ENCODE measurements around the gene CHRM1.
A peak's percentile ranks its signal among the peaks of the same experiment; 100 is the strongest.

Gene CHRM1

GRCh38 chr11:62925745-62926679 lies 4.8 kb upstream of the CHRM1 start:
- no peak for DNase-seq

GRCh38 chr11:62925308-62925707 lies 4.1 kb upstream of the CHRM1 start:
- no peak for DNase-seq

GRCh38 chr11:62923601-62924411 lies 2.6 kb upstream of the CHRM1 start:
- no peak for DNase-seq

GRCh38 chr11:62922653-62923431 lies 1.7 kb upstream of the CHRM1 start:
- peak; percentile 24 for DNase-seq

GRCh38 chr11:62922189-62922589 lies 1.0 kb upstream of the CHRM1 start:
- no peak for DNase-seq

GRCh38 chr11:62921573-62922188 lies 518 bp upstream of the CHRM1 start:
- DNase-seq = peak; percentile 53

GRCh38 chr11:62919898-62920640 lies 1.1 kb downstream of the CHRM1 start:
- no peak for DNase-seq

GRCh38 chr11:62919476-62919875 lies 1.7 kb downstream of the CHRM1 start:
- DNase-seq = no peak

- no peak for DNase-seq
Observed at GRCh38 chr11:62918531-62918930, 2.6 kb downstream of the CHRM1 start.

GRCh38 chr11:62917906-62918502 lies 3.2 kb downstream of the CHRM1 start:
- DNase-seq = no peak

GRCh38 chr11:62914416-62914815 lies 6.7 kb downstream of the CHRM1 start:
- DNase-seq = no peak

GRCh38 chr11:62912268-62912667 lies 8.9 kb downstream of the CHRM1 start:
- DNase-seq = no peak

- DNase-seq = no peak
Observed at GRCh38 chr11:62911137-62912130, 9.7 kb downstream of the CHRM1 start.

GRCh38 chr11:62910141-62910882 lies 10.9 kb downstream of the CHRM1 start:
- DNase-seq = no peak

- peak; percentile 36 for DNase-seq
Observed at GRCh38 chr11:62909107-62909894, 11.9 kb downstream of the CHRM1 start.

- no peak for DNase-seq
Observed at GRCh38 chr11:62908468-62909072, 12.6 kb downstream of the CHRM1 start.

- peak; percentile 47 for DNase-seq
Observed at GRCh38 chr11:62905927-62906531, 15.1 kb downstream of the CHRM1 start.

GRCh38 chr11:62905296-62905695 lies 15.9 kb downstream of the CHRM1 start:
- no peak for DNase-seq

Data from NCI-H1105 (cell line).